T-helper 1 cell treated with Interleukin-12 subunit alpha and Interleukin-12 subunit beta and Interleukin-4 antibody, amounts not matched to agents 30 ng/mL and 1 ng/mL, for 36 hours (primary cell): ENCODE results near the gene NUTM2F. TPM values are rescaled to one million over a fixed set of nuclear protein-coding genes. Genes with fewer than 3 reads are reported as not detected.

Experiments
- total RNA-seq: library from RNA; stranded (reverse); gene quantifications from 2 replicates; pipeline ENCODE4 v1.2.3, GENCODE V29; 2022

The NUTM2F gene
- total RNA-seq, 1 donor from 2014 or later: not detected

Other genes with a start within 250 kb of the NUTM2F start
- 3.8 and 3.9 TPM in 2 replicates for gene PTPDC1, start 244.2 kb downstream of the NUTM2F start, total RNA-seq
- 8.9 and 10.3 TPM in 2 replicates for gene ZNF169, start 69.3 kb downstream of the NUTM2F start, total RNA-seq
- gene PCAT7, start 226.4 kb upstream of the NUTM2F start, total RNA-seq: not detected in 2 replicates